ENCODE measurements around the gene RPS21. TPM values are rescaled to one million over a fixed set of nuclear protein-coding genes. Genes with fewer than 3 reads are reported as not detected.

The RPS21 gene
- total and polyA plus RNA-seq, 2 of the 13 experiments (the other 11 are each of a cell fraction or from before 2014, with no cell fraction given): 2,647 to 11,063 TPM

DNA sequence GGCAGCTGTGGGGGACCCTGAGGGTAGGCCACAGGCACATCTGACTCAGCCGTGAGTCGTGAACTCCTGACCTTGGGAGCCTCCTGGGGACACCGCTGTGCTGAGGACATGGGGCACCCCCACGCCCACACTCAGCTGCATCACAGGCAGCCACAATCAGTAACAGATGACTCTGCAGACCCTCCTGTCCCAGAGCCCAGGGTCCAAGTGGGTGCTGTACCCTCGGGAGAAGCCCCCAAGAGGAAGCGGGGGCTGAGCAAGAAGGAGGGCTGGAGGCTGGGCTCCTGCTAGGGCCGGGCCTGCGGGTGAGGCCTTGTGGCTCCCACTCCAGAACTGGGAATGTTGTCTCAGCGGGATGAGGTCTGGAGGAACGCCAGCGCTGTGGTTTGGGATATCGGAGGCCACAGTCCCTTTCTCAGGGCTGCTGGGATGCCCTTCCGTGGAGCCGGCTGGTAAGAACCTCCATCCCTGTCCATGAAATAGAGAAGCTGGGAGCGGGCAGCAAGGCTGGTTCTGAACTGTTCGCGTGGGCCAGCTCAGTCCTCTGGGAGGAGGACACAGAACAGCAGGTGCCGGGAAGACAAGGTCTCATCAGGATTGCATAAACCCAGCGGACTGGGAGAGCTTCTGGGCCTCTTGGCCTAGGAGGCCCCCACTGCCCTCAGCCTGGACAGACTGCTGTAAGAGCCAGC, 16.6 kb upstream of the RPS21 start (continued):
- TF ChIP-seq DNMT3B (CRISPR knock-in tag; conservative IDR thresholded peaks at IDR 0.05): peak; percentile 23; the same call in 1 of the 2 replicates
- TF ChIP-seq, protein P1, sequence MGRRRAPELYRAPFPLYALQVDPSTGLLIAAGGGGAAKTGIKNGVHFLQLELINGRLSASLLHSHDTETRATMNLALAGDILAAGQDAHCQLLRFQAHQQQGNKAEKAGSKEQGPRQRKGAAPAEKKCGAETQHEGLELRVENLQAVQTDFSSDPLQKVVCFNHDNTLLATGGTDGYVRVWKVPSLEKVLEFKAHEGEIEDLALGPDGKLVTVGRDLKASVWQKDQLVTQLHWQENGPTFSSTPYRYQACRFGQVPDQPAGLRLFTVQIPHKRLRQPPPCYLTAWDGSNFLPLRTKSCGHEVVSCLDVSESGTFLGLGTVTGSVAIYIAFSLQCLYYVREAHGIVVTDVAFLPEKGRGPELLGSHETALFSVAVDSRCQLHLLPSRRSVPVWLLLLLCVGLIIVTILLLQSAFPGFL (CRISPR knock-in tag; IDR thresholded peaks at IDR 0.05): no peak
- TF ChIP-seq JUND (CRISPR knock-in tag; IDR thresholded peaks at IDR 0.05): no peak; the same call in 1 of the 2 replicates
- TF ChIP-seq ZBTB38 (CRISPR knock-in tag; IDR thresholded peaks at IDR 0.05): no peak
- no peak for TF ChIP-seq MBNL3 (CRISPR knock-in tag; conservative IDR thresholded peaks at IDR 0.05)
- TF ChIP-seq KLF6 (CRISPR knock-in tag; IDR thresholded peaks at IDR 0.05): no peak
- peak; percentile 78 for TF ChIP-seq AGO2 (optimal IDR thresholded peaks at IDR 0.05; ENCODE audit: low read depth, low read length)
- TF ChIP-seq RFXAP (CRISPR knock-in tag; IDR thresholded peaks at IDR 0.05; ENCODE audit: borderline replicate concordance): no peak
- TF ChIP-seq ZC3H4 (CRISPR knock-in tag; IDR thresholded peaks at IDR 0.05; ENCODE audit: borderline replicate concordance): peak; percentile 25; the same call in 1 of the 2 replicates
- no peak for TF ChIP-seq KAT2B (IDR thresholded peaks at IDR 0.05; ENCODE audit: borderline replicate concordance, low read depth, low read length)
- TF ChIP-seq FOXJ3 (CRISPR knock-in tag; IDR thresholded peaks at IDR 0.05; ENCODE audit: borderline replicate concordance): no peak
- no peak for TF ChIP-seq ATRX (CRISPR knock-in tag; IDR thresholded peaks at IDR 0.05; ENCODE audit: borderline replicate concordance)
- TF ChIP-seq GATA4 (IDR thresholded peaks at IDR 0.05; ENCODE audit: borderline replicate concordance, low read depth): 0 out of 2 replicates have a peak, but pooled peaks have one; percentile 42
- TF ChIP-seq, protein P2, sequence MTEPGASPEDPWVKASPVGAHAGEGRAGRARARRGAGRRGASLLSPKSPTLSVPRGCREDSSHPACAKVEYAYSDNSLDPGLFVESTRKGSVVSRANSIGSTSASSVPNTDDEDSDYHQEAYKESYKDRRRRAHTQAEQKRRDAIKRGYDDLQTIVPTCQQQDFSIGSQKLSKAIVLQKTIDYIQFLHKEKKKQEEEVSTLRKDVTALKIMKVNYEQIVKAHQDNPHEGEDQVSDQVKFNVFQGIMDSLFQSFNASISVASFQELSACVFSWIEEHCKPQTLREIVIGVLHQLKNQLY (CRISPR knock-in tag; IDR thresholded peaks at IDR 0.05): no peak
- TF ChIP-seq CHCHD3 (CRISPR knock-in tag; IDR thresholded peaks at IDR 0.05): no peak
- no peak for TF ChIP-seq HMG20B (CRISPR knock-in tag; conservative IDR thresholded peaks at IDR 0.05)
- TF ChIP-seq, protein P3, sequence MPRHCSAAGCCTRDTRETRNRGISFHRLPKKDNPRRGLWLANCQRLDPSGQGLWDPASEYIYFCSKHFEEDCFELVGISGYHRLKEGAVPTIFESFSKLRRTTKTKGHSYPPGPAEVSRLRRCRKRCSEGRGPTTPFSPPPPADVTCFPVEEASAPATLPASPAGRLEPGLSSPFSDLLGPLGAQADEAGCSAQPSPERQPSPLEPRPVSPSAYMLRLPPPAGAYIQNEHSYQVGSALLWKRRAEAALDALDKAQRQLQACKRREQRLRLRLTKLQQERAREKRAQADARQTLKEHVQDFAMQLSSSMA (CRISPR knock-in tag; IDR thresholded peaks at IDR 0.05): no peak
- TF ChIP-seq, protein P4, sequence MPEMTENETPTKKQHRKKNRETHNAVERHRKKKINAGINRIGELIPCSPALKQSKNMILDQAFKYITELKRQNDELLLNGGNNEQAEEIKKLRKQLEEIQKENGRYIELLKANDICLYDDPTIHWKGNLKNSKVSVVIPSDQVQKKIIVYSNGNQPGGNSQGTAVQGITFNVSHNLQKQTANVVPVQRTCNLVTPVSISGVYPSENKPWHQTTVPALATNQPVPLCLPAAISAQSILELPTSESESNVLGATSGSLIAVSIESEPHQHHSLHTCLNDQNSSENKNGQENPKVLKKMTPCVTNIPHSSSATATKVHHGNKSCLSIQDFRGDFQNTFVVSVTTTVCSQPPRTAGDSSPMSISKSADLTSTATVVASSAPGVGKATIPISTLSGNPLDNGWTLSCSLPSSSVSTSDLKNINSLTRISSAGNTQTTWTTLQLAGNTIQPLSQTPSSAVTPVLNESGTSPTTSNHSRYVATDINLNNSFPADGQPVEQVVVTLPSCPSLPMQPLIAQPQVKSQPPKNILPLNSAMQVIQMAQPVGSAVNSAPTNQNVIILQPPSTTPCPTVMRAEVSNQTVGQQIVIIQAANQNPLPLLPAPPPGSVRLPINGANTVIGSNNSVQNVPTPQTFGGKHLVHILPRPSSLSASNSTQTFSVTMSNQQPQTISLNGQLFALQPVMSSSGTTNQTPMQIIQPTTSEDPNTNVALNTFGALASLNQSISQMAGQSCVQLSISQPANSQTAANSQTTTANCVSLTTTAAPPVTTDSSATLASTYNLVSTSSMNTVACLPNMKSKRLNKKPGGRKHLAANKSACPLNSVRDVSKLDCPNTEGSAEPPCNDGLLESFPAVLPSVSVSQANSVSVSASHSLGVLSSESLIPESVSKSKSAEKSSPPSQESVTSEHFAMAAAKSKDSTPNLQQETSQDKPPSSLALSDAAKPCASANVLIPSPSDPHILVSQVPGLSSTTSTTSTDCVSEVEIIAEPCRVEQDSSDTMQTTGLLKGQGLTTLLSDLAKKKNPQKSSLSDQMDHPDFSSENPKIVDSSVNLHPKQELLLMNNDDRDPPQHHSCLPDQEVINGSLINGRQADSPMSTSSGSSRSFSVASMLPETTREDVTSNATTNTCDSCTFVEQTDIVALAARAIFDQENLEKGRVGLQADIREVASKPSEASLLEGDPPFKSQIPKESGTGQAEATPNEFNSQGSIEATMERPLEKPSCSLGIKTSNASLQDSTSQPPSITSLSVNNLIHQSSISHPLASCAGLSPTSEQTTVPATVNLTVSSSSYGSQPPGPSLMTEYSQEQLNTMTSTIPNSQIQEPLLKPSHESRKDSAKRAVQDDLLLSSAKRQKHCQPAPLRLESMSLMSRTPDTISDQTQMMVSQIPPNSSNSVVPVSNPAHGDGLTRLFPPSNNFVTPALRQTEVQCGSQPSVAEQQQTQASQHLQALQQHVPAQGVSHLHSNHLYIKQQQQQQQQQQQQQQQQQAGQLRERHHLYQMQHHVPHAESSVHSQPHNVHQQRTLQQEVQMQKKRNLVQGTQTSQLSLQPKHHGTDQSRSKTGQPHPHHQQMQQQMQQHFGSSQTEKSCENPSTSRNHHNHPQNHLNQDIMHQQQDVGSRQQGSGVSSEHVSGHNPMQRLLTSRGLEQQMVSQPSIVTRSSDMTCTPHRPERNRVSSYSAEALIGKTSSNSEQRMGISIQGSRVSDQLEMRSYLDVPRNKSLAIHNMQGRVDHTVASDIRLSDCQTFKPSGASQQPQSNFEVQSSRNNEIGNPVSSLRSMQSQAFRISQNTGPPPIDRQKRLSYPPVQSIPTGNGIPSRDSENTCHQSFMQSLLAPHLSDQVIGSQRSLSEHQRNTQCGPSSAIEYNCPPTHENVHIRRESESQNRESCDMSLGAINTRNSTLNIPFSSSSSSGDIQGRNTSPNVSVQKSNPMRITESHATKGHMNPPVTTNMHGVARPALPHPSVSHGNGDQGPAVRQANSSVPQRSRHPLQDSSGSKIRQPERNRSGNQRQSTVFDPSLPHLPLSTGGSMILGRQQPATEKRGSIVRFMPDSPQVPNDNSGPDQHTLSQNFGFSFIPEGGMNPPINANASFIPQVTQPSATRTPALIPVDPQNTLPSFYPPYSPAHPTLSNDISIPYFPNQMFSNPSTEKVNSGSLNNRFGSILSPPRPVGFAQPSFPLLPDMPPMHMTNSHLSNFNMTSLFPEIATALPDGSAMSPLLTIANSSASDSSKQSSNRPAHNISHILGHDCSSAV (CRISPR knock-in tag; IDR thresholded peaks at IDR 0.05; ENCODE audit: borderline replicate concordance): no peak

Data from HepG2 (cell line).